ENCODE measurements around the gene AFAP1.

GRCh38 chr4:7787681-7788141 is 151.9 kb downstream of the AFAP1 start:
- TF ChIP-seq ZBTB43 (CRISPR knock-in tag; IDR thresholded peaks at IDR 0.05) (no peak), NFE2L1 (CRISPR knock-in tag; IDR thresholded peaks at IDR 0.05) (no peak), CTCF (IDR thresholded peaks at IDR 0.05) (no peak), NR2C2 (CRISPR knock-in tag; IDR thresholded peaks at IDR 0.05) (no peak), RELA (CRISPR knock-in tag; IDR thresholded peaks at IDR 0.05; ENCODE audit: borderline replicate concordance) (no peak), CREB1 (CRISPR knock-in tag; IDR thresholded peaks at IDR 0.05) (no peak), ZNF512 (CRISPR knock-in tag; IDR thresholded peaks at IDR 0.05; ENCODE audit: borderline replicate concordance) (no peak), MYBL2 (CRISPR knock-in tag; IDR thresholded peaks at IDR 0.05) (no peak), ETV6 (CRISPR knock-in tag; IDR thresholded peaks at IDR 0.05) (no peak), NR3C1 (CRISPR knock-in tag; conservative IDR thresholded peaks at IDR 0.05; ENCODE audit: low read depth) (no peak), ATF3 (CRISPR knock-in tag; conservative IDR thresholded peaks at IDR 0.05) (no peak), MAX (CRISPR knock-in tag; IDR thresholded peaks at IDR 0.05) (no peak), ATF1 (CRISPR knock-in tag; IDR thresholded peaks at IDR 0.05) (no peak), ZNF532 (CRISPR knock-in tag; IDR thresholded peaks at IDR 0.05; ENCODE audit: borderline replicate concordance) (no peak)
